Hepatocyte (in vitro differentiated cells): ENCODE measurements around the gene RECQL. TPM values are rescaled to one million over a fixed set of nuclear protein-coding genes. Genes with fewer than 3 reads are reported as not detected.

Experiments used
- DNase-seq: peaks from one replicate; pipeline ENCODE4 v3.0.0-alpha.2; 2016; ENCODE audit warnings: low spot score
- H2AFZ ChIP-seq: fragments of 200-600 bp; sonication (generic); 2 replicates; pipeline ENCODE4 v1.6.0; 2016; ENCODE audit warnings: antibody characterized with exemption, mild to moderate bottlenecking
- H3K27ac ChIP-seq: fragments of 200-600 bp; sonication (generic); 2 replicates; pipeline ENCODE4 v1.5.1; 2016; ENCODE audit warnings: mild to moderate bottlenecking
- H3K27me3 ChIP-seq: fragments of 200-600 bp; sonication (generic); 2 replicates; pipeline ENCODE4 v1.6.1; 2016
- H3K36me3 ChIP-seq: fragments of 200-600 bp; sonication (generic); replicated peaks from 2 replicates; pipeline ENCODE4 v1.5.1; 2016; ENCODE audit warnings: low read depth; ENCODE audit not compliant: insufficient read depth
- H3K4me1 ChIP-seq: fragments of 200-600 bp; sonication (generic); 2 replicates; pipeline ENCODE4 v1.5.1; 2016; ENCODE audit warnings: mild to moderate bottlenecking, moderate library complexity; ENCODE audit not compliant: insufficient read depth
- H3K4me2 ChIP-seq: fragments of 200-600 bp; sonication (generic); 2 replicates; pipeline ENCODE4 v1.6.0; 2016
- H3K4me3 ChIP-seq: fragments of 200-600 bp; sonication (generic); 2 replicates; pipeline ENCODE4 v1.5.1; 2016; ENCODE audit warnings: mild to moderate bottlenecking
- H3K79me2 ChIP-seq: fragments of 200-600 bp; sonication (generic); 2 replicates; pipeline ENCODE4 v1.6.0; 2017; ENCODE audit warnings: mild to moderate bottlenecking
- H3K9me2 ChIP-seq: fragments of 200-600 bp; sonication (generic); replicated peaks from 2 replicates; pipeline ENCODE4 v1.6.0; 2017; ENCODE audit warnings: mild to moderate bottlenecking; ENCODE audit not compliant: insufficient read depth
- H3K9me3 ChIP-seq: fragments of 200-600 bp; sonication (generic); 2 replicates; pipeline ENCODE4 v1.5.1; 2016; ENCODE audit warnings: low read depth, mild to moderate bottlenecking
- H4K20me1 ChIP-seq: fragments of 200-600 bp; sonication (generic); 2 replicates; pipeline ENCODE4 v1.6.0; 2016; ENCODE audit warnings: mild to moderate bottlenecking; ENCODE audit not compliant: insufficient read depth, poor library complexity, severe bottlenecking
- EZH2 ChIP-seq: fragments of 200-600 bp; sonication (generic); IDR thresholded peaks from 2 replicates; pipeline ENCODE4 v1.6.1; 2016; ENCODE audit warnings: antibody characterized with exemption, mild to moderate bottlenecking, borderline replicate concordance
- EZH2phosphoT487 ChIP-seq: fragments of 200-600 bp; sonication (generic); IDR thresholded peaks from one replicate; pipeline ENCODE4 v1.6.1; 2018; ENCODE audit warnings: antibody characterized with exemption, mild to moderate bottlenecking, low read depth, moderate library complexity; ENCODE audit not compliant: unreplicated experiment, severe bottlenecking
- WGBS: methylation state at CpG from one replicate; pipeline ENCODE4 v1.1.6; 2016; ENCODE audit warnings: low lambda C conversion rate; ENCODE audit errors: missing lambda C conversion rate; 5-methylcytosine and 5-hydroxymethylcytosine counted together
- polyA plus RNA-seq: library from polyadenylated mRNA; unstranded; fragments of >200 nt; fragmentation: Nextera tagmentation; extraction: Ambion mirVana; gene quantifications from 2 replicates; pipeline ENCODE4 v1.2.1, GENCODE V29; 2016
- total RNA-seq: library from RNA; depleted of rRNA; stranded (reverse); fragments of >200 nt; gene quantifications from 2 replicates; pipeline ENCODE4 v1.2.3, GENCODE V29; 2014
- TF ChIP-seq, protein P1 (sequence below): fragments of 200-600 bp; sonication (generic); IDR thresholded peaks from 2 replicates; pipeline ENCODE4 v1.5.1; 2016; ENCODE audit warnings: antibody characterized with exemption, mild to moderate bottlenecking; ENCODE audit not compliant: poor library complexity

RECQL gene, protein sequence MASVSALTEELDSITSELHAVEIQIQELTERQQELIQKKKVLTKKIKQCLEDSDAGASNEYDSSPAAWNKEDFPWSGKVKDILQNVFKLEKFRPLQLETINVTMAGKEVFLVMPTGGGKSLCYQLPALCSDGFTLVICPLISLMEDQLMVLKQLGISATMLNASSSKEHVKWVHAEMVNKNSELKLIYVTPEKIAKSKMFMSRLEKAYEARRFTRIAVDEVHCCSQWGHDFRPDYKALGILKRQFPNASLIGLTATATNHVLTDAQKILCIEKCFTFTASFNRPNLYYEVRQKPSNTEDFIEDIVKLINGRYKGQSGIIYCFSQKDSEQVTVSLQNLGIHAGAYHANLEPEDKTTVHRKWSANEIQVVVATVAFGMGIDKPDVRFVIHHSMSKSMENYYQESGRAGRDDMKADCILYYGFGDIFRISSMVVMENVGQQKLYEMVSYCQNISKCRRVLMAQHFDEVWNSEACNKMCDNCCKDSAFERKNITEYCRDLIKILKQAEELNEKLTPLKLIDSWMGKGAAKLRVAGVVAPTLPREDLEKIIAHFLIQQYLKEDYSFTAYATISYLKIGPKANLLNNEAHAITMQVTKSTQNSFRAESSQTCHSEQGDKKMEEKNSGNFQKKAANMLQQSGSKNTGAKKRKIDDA
- total RNA-seq, result 40.6 and 43.7 TPM in 2 replicates
- 15.5 and 18.0 TPM in 2 replicates for polyA plus RNA-seq

DNA sequence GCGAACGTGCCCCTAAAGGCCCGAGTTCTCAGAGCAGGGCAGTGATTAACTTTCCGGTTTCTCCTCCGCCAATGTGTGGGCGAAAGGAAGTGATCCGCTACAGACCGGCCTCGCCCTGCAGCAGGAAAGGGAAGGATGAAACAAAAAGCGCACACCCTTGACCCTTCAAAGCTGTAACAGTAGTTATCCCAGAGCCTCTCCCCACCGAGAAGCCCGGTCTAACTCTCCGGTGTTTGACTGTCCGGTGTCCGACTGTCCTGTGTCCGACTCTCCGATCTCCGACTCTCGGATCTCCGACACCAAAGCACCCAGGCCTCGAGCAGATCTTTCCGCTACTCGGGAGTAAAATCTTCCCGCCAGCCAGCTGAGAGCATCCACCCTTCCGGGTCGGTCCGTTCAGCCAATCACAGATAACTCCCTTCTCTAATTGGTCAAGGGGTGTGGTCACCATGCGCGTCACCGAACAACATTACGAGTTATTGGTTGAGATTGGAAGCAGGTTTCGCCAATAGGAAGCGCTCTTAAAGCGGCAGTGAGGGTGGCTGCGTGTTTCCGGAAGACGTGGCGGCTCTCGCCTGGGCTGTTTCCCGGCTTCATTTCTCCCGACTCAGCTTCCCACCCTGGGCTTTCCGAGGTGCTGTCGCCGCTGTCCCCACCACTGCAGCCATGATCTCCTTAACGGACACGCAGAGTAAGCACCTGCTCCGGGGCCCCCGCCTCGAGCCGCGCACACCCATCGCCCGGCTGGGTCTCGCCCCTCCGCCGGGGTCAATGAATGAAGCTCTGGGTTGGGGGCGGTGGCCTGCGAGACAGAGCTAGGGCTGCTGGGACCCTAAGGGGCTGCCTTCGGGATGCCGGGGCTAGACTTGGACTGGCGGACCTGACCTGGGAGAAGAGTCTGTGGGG, at the start of gene RECQL, which contains the start of gene GOLT1B:
TSS of gene RECQL (minus strand) at position 378 of the 906 bp plus-strand sequence. CDS start 2,065 bp downstream, outside the sequence.
TSS of gene GOLT1B (plus strand) at position 532 of the 906 bp plus-strand sequence. CDS start at position 667, 135 bp downstream.
- Histone ChIP-seq H3K4me1 (peaks cover 15% of the 10 kb centered on the region), H3K27me3 (no peaks in the 10 kb centered on the region), H3K36me3 (no peaks in the 10 kb centered on the region), H2AFZ (peak within 1 kb of the TSS; percentile 80), H3K79me2 (peaks cover 64% of the 10 kb centered on the region), H3K27ac (peak within 1 kb of the TSS; percentile 89), H3K9me3 (no peaks in the 10 kb centered on the region), H3K9me2 (no peaks in the 10 kb centered on the region), H3K4me3 (peak within 1 kb of the TSS; percentile 61), H4K20me1 (peaks cover 13% of the 10 kb centered on the region), H3K4me2 (peak within 1 kb of the TSS; percentile 85)
- no peak for TF ChIP-seq EZH2phosphoT487
- TF ChIP-seq, protein P1, sequence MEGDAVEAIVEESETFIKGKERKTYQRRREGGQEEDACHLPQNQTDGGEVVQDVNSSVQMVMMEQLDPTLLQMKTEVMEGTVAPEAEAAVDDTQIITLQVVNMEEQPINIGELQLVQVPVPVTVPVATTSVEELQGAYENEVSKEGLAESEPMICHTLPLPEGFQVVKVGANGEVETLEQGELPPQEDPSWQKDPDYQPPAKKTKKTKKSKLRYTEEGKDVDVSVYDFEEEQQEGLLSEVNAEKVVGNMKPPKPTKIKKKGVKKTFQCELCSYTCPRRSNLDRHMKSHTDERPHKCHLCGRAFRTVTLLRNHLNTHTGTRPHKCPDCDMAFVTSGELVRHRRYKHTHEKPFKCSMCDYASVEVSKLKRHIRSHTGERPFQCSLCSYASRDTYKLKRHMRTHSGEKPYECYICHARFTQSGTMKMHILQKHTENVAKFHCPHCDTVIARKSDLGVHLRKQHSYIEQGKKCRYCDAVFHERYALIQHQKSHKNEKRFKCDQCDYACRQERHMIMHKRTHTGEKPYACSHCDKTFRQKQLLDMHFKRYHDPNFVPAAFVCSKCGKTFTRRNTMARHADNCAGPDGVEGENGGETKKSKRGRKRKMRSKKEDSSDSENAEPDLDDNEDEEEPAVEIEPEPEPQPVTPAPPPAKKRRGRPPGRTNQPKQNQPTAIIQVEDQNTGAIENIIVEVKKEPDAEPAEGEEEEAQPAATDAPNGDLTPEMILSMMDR, result no peak
- no peak for TF ChIP-seq EZH2
- under 1% methylated on average over 54 of the region's 61 CpGs for WGBS
- DNase-seq, result peak; percentile 96

DNA sequence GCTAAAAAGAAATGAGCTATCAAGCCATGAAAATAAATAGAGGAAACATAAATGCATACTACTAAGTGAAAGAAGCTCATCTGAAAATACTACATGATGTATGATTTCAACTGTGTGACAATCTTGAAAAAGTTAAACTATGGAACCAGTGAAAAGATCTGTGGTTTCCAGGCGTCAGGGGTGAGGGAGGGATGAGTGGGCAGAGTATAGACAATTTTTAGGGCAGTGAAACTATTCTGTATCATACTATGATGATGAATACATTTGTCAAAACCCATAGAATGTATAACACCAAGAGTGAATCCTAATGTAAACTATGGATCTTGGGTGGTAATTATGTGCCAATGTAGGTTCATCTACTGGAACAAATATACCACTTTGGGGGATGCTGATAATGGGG, 46.0 kb upstream of the RECQL start:
- no peaks in the 10 kb centered on the region for H3K79me2 ChIP-seq
- no peaks in the 10 kb centered on the region for H4K20me1 ChIP-seq
- H3K27me3 ChIP-seq, result no peaks in the 10 kb centered on the region
- H3K4me2 ChIP-seq, result no peak overlapping the region
- TF ChIP-seq EZH2phosphoT487, result no peak
- no peaks in the 10 kb centered on the region for H3K4me1 ChIP-seq
- no peaks in the 10 kb centered on the region for H3K9me2 ChIP-seq
- whole genome bisulfite sequencing, result 59% methylated on average over 1 of the region's 1 CpG
- H3K36me3 ChIP-seq, result no peaks in the 10 kb centered on the region
- H2AFZ ChIP-seq, result no peak overlapping the region
- H3K9me3 ChIP-seq, result no peaks in the 10 kb centered on the region
- H3K27ac ChIP-seq, result no peak overlapping the region
- no peak overlapping the region for H3K4me3 ChIP-seq
- no peak for DNase-seq

DNA sequence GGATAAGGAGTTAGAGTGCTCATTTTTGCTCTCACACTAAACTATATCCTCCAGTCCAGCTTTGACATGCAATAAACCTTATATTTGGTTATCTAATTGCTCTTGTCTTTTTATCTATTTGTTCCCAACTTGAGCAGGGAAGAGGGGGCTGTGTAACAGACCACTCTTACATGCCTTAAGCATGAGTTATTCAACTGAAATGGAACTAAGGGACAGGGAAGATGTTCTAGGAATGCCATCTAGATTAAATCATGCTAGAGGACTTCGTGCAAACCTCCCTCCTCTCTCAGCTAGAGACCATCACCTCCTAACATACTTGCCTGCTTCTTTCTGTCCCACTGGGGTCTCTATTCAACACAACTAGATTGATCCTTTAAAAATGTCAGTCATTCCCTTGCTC, 45.3 kb upstream of the RECQL start:
- no peak overlapping the region for H3K4me3 ChIP-seq
- WGBS, result 0% methylated on average over 1 of the region's 1 CpG
- no peak for TF ChIP-seq EZH2
- TF ChIP-seq, protein P1, result no peak
- TF ChIP-seq EZH2phosphoT487, result no peak
- no peak overlapping the region for H2AFZ ChIP-seq
- no peak for DNase-seq
- no peaks in the 10 kb centered on the region for H3K79me2 ChIP-seq
- no peaks in the 10 kb centered on the region for H4K20me1 ChIP-seq
- H3K4me2 ChIP-seq, result no peak overlapping the region
- no peaks in the 10 kb centered on the region for H3K9me2 ChIP-seq
- H3K9me3 ChIP-seq, result no peaks in the 10 kb centered on the region
- H3K36me3 ChIP-seq, result no peaks in the 10 kb centered on the region
- H3K4me1 ChIP-seq, result no peaks in the 10 kb centered on the region
- H3K27me3 ChIP-seq, result no peaks in the 10 kb centered on the region
- no peak overlapping the region for H3K27ac ChIP-seq
